Measurements from ENCODE around the gene UBE2N.
"Not testable (repeated sequence)": the region's sequence is repeated elsewhere in the genome, so short reads cannot be mapped to it uniquely, and the experiment has no call there.

UBE2N gene

GRCh38 chr12:93409343-93410187 lies 32.2 kb downstream of the UBE2N start:
- DNase-seq, result not testable (repeated sequence)

GRCh38 chr12:93408813-93409212 lies 32.9 kb downstream of the UBE2N start:
- no peak for DNase-seq

GRCh38 chr12:93407963-93408283 lies 33.8 kb downstream of the UBE2N start:
- no peak for DNase-seq

- DNase-seq, result no peak
Measured at GRCh38 chr12:93407054-93407962, 34.4 kb downstream of the UBE2N start.

GRCh38 chr12:93404961-93405849 lies 36.5 kb downstream of the UBE2N start:
- DNase-seq, result no peak

- DNase-seq, result no peak
Measured at GRCh38 chr12:93403988-93404803, 37.6 kb downstream of the UBE2N start.

GRCh38 chr12:93402333-93403311 lies 39.1 kb downstream of the UBE2N start:
- DNase-seq, result no peak

GRCh38 chr12:93399183-93399863 lies 42.4 kb downstream of the UBE2N start:
- not testable (repeated sequence) for DNase-seq

- no peak for DNase-seq
Measured at GRCh38 chr12:93397412-93397811, 44.3 kb downstream of the UBE2N start.

- DNase-seq, result no peak
Measured at GRCh38 chr12:93393425-93393824, 48.3 kb downstream of the UBE2N start.

- DNase-seq, result no peak
Measured at GRCh38 chr12:93390549-93391297, 51.0 kb downstream of the UBE2N start.

GRCh38 chr12:93390031-93390430 lies 51.7 kb downstream of the UBE2N start:
- DNase-seq, result no peak

GRCh38 chr12:93387780-93388179 lies 54.0 kb downstream of the UBE2N start:
- no peak for DNase-seq

GRCh38 chr12:93381976-93382437 lies 59.7 kb downstream of the UBE2N start:
- not testable (repeated sequence) for DNase-seq

- no peak for DNase-seq
Measured at GRCh38 chr12:93381161-93381975, 60.4 kb downstream of the UBE2N start.

- DNase-seq, result peak; percentile 31
Measured at GRCh38 chr12:93380480-93381121, 61.1 kb downstream of the UBE2N start.

GRCh38 chr12:93379981-93380361 lies 61.8 kb downstream of the UBE2N start:
- DNase-seq, result no peak
